MM.1S (cell line): ENCODE data around the gene ADAMTS12.

ENCODE experiments used
- DNase-seq: peaks from one replicate; pipeline ENCODE4 v3.0.0-alpha.2; 2015
- H2AFZ ChIP-seq: fragments of 300-600 bp; sonication (generic); 2 replicates; pipeline ENCODE4 v1.6.0; 2016; ENCODE audit warnings: antibody characterized with exemption, low read length
- H3F3A ChIP-seq: fragments of 300-600 bp; sonication (generic); 2 replicates; pipeline ENCODE4 v1.6.1; 2016; ENCODE audit warnings: mild to moderate bottlenecking, antibody characterized with exemption, low read length, moderate library complexity, mixed read lengths; ENCODE audit not compliant: insufficient read depth
- H3K27ac ChIP-seq: fragments of 300-600 bp; sonication (generic); 2 replicates; pipeline ENCODE4 v1.5.1; 2016; ENCODE audit warnings: mild to moderate bottlenecking, low read length
- H3K27me3 ChIP-seq: fragments of 300-600 bp; sonication (generic); replicated peaks from 2 replicates; pipeline ENCODE4 v1.6.0; 2016; ENCODE audit warnings: low read length; ENCODE audit not compliant: insufficient read depth
- H3K36me3 ChIP-seq: fragments of 300-600 bp; sonication (generic); replicated peaks from 2 replicates; pipeline ENCODE4 v1.6.1; 2016; ENCODE audit warnings: mild to moderate bottlenecking, low read length, mixed read lengths; ENCODE audit not compliant: insufficient read depth
- H3K4me1 ChIP-seq: fragments of 300-600 bp; sonication (generic); 2 replicates; pipeline ENCODE4 v1.6.1; 2016; ENCODE audit warnings: low read length, mixed read lengths
- H3K4me2 ChIP-seq: fragments of 300-600 bp; sonication (generic); 2 replicates; pipeline ENCODE4 v1.6.0; 2016; ENCODE audit warnings: low read depth, low read length
- H3K4me3 ChIP-seq: fragments of 300-600 bp; sonication (generic); 2 replicates; pipeline ENCODE4 v1.5.1; 2016; ENCODE audit warnings: low read length, mixed read lengths
- H3K79me2 ChIP-seq: fragments of 300-600 bp; sonication (generic); 2 replicates; pipeline ENCODE4 v1.6.1; 2016; ENCODE audit warnings: mixed run types, low read length, mixed read lengths
- H3K9ac ChIP-seq: fragments of 300-600 bp; sonication (generic); 2 replicates; pipeline ENCODE4 v1.6.1; 2016; ENCODE audit warnings: low read length, mixed read lengths
- H3K9me2 ChIP-seq: fragments of 300-600 bp; sonication (generic); replicated peaks from 2 replicates; pipeline ENCODE4 v1.6.1; 2016; ENCODE audit warnings: mild to moderate bottlenecking, low read length, mixed read lengths; ENCODE audit not compliant: insufficient read depth
- H3K9me3 ChIP-seq: fragments of 300-600 bp; sonication (generic); replicated peaks from 2 replicates; pipeline ENCODE4 v1.6.1; 2016; ENCODE audit warnings: mild to moderate bottlenecking, low read length, mixed read lengths; ENCODE audit not compliant: insufficient read depth
- H4K20me1 ChIP-seq: fragments of 300-600 bp; sonication (generic); 2 replicates; pipeline ENCODE4 v1.6.1; 2016; ENCODE audit warnings: mild to moderate bottlenecking, low read length, moderate library complexity, mixed read lengths; ENCODE audit not compliant: insufficient read depth
- CTCF ChIP-seq: fragments of 300-600 bp; sonication (generic); IDR thresholded peaks from 2 replicates; pipeline ENCODE4 v1.5.1; 2016; ENCODE audit warnings: antibody characterized with exemption, low read length, mixed read lengths
- EZH2 ChIP-seq: fragments of 300-600 bp; sonication (generic); optimal IDR thresholded peaks from 2 replicates; pipeline ENCODE3; 2017; ENCODE audit warnings: low read depth, mild to moderate bottlenecking, antibody characterized with exemption, low read length, mixed read lengths
- EZH2phosphoT487 ChIP-seq: fragments of 300-600 bp; sonication (generic); IDR thresholded peaks from 2 replicates; pipeline ENCODE4 v1.6.1; 2018; ENCODE audit warnings: antibody characterized with exemption, low read length

ADAMTS12 gene

GRCh38 chr5:33800241-33800950, 91.4 kb downstream of the ADAMTS12 start:
- H3K9ac ChIP-seq, result no peak overlapping the region
- TF ChIP-seq CTCF (no peak), EZH2phosphoT487 (no peak), EZH2 (no peak)
- no peak overlapping the region for H2AFZ ChIP-seq
- H3K27ac ChIP-seq, result no peak overlapping the region
- no peaks in the 10 kb centered on the region for H3F3A ChIP-seq
- H3K4me3 ChIP-seq, result no peak overlapping the region
- DNase-seq, result no peak
- H3K79me2 ChIP-seq, result no peaks in the 10 kb centered on the region
- H3K9me2 ChIP-seq, result no peaks in the 10 kb centered on the region
- H4K20me1 ChIP-seq, result no peaks in the 10 kb centered on the region
- no peaks in the 10 kb centered on the region for H3K27me3 ChIP-seq
- H3K4me2 ChIP-seq, result no peak overlapping the region
- H3K4me1 ChIP-seq, result no peaks in the 10 kb centered on the region
- no peaks in the 10 kb centered on the region for H3K36me3 ChIP-seq
- H3K9me3 ChIP-seq, result no peaks in the 10 kb centered on the region

GRCh38 chr5:33795496-33795895, 96.3 kb downstream of the ADAMTS12 start:
- Histone ChIP-seq H3K9me3 (no peaks in the 10 kb centered on the region), H3K4me1 (no peaks in the 10 kb centered on the region), H3K9me2 (no peaks in the 10 kb centered on the region), H4K20me1 (no peaks in the 10 kb centered on the region), H3K27me3 (no peaks in the 10 kb centered on the region), H3F3A (no peaks in the 10 kb centered on the region), H3K9ac (no peak overlapping the region), H2AFZ (no peak overlapping the region), H3K4me3 (no peak overlapping the region), H3K36me3 (no peaks in the 10 kb centered on the region), H3K4me2 (no peak overlapping the region), H3K79me2 (no peaks in the 10 kb centered on the region), H3K27ac (no peak overlapping the region)
- no peak for DNase-seq
- TF ChIP-seq CTCF, result no peak
- TF ChIP-seq EZH2, result no peak
- no peak for TF ChIP-seq EZH2phosphoT487

GRCh38 chr5:33794550-33795181, 97.1 kb downstream of the ADAMTS12 start:
- Histone ChIP-seq H3K4me2 (no peak overlapping the region), H3K4me3 (no peak overlapping the region), H3K27ac (no peak overlapping the region), H3K79me2 (no peaks in the 10 kb centered on the region), H3K36me3 (no peaks in the 10 kb centered on the region), H2AFZ (no peak overlapping the region), H3K9me3 (no peaks in the 10 kb centered on the region), H3K27me3 (no peaks in the 10 kb centered on the region), H3K9ac (no peak overlapping the region), H3K4me1 (no peaks in the 10 kb centered on the region), H3F3A (no peaks in the 10 kb centered on the region), H4K20me1 (no peaks in the 10 kb centered on the region), H3K9me2 (no peaks in the 10 kb centered on the region)
- no peak for TF ChIP-seq EZH2
- TF ChIP-seq EZH2phosphoT487, result no peak
- no peak for TF ChIP-seq CTCF
- DNase-seq, result no peak
